Activated CD4-positive, alpha-beta T cell treated with anti-CD3 and anti-CD28 coated beads, Interleukin-2, amount 10 ng/mL, durations not matched to agents 7 days and 5 days (primary cell): ENCODE measurements around the gene TSPAN14. TPM values are rescaled to one million over a fixed set of nuclear protein-coding genes. Genes with fewer than 3 reads are reported as not detected.
"Not testable (repeated sequence)": the region's sequence is repeated elsewhere in the genome, so short reads cannot be mapped to it uniquely, and the experiment has no call there.

Experiments
- CTCF ChIA-PET: fragments of 350-600 bp; sonication (Branson Sonifier 250); formaldehyde crosslinking; loops from one replicate; lab custom pipeline; 2021; ENCODE audit warnings: antibody characterized with exemption; lab: Charles Lee
- POLR2A ChIA-PET: fragments of 350-600 bp; sonication (Branson Sonifier 250); formaldehyde crosslinking; loops from one replicate; lab custom pipeline; 2021; ENCODE audit warnings: antibody characterized with exemption; lab: Charles Lee
- DNase-seq: peaks from one replicate; pipeline ENCODE4 v3.0.0-alpha.2; 2020
- H3K27ac Mint-ChIP-seq: one replicate; pipeline ENCODE4 v1.8.0; 2021; ENCODE audit warnings: mild to moderate bottlenecking, moderate library complexity, mixed read lengths
- H3K27me3 Mint-ChIP-seq: one replicate; pipeline ENCODE4 v1.8.0; 2021; ENCODE audit warnings: mixed read lengths
- H3K36me3 Mint-ChIP-seq: one replicate; pipeline ENCODE4 v1.8.0; 2021; ENCODE audit warnings: low read depth, mixed read lengths
- H3K4me1 Mint-ChIP-seq: one replicate; pipeline ENCODE4 v1.8.0; 2021; ENCODE audit warnings: mixed read lengths
- H3K4me3 Mint-ChIP-seq: one replicate; pipeline ENCODE4 v1.8.0; 2021; ENCODE audit warnings: mild to moderate bottlenecking, moderate library complexity, mixed read lengths
- H3K9me3 Mint-ChIP-seq: one replicate; pipeline ENCODE4 v1.8.0; 2021; ENCODE audit warnings: mixed read lengths
- total RNA-seq, 2 experiments: library from RNA; stranded (reverse); gene quantifications; one replicate each; pipeline ENCODE4 v1.2.3, GENCODE V29; 2021

The TSPAN14 gene
- total RNA-seq, 2 experiments from 2014 or later = 127 to 143 TPM

GRCh38 chr10:80523773-80524172 is 69.7 kb downstream of the TSPAN14 start:
- DNase-seq = no peak
- Mint-ChIP-seq H3K4me3 (no peak overlapping the region), H3K27me3 (no peaks in the 10 kb centered on the region), H3K4me1 (peaks cover 73% of the 10 kb centered on the region), H3K27ac (peak overlapping the region; percentile 74), H3K36me3 (peaks cover 37% of the 10 kb centered on the region), H3K9me3 (no peaks in the 10 kb centered on the region)
- ChIA-PET CTCF (interaction anchor here (1.6 kb wide), 1 partner anchor 18 kb away, joined by 4 read pairs; no protein-coding TSS in a partner anchor), POLR2A (no interaction called here)

DNA sequence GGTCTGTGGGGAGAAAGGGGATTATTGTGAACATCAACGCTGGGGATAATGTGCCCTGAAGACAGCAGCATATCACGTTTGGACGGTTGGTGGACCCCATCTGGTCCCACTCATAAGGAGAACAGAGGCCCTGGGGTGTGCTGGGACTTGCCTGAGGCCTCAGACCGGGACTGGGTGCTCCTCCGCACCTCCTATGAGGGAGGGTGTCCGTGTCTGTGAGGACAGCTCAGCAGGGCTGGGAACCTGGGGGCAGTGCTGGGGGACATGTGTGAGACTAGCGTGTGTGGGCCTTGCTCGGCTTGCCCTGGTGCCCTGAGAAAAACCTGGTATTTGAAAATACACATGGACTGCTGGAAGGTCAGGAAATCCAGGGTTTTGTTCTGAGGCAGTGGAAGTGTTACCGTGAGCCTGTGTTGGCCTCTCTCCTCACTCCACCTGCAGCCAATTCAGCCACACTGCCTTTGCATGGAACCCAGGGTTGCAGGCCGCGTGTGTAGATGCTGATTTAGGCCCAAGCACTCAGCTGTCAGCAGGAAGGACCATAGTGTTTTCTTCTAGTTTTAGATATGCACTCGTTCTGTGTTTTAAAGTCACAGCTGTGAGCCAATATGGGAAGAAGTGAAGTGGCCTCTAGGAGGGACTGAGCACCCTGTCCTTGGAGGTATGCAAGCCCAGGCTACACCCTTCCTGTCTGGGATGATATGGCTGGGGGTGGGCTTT is 70.2 kb downstream of the TSPAN14 start:
- Mint-ChIP-seq H3K36me3 (peaks cover 35% of the 10 kb centered on the region), H3K27ac (peak overlapping the region; percentile 74), H3K27me3 (no peaks in the 10 kb centered on the region), H3K4me1 (peaks cover 74% of the 10 kb centered on the region), H3K4me3 (no peak overlapping the region), H3K9me3 (no peaks in the 10 kb centered on the region)
- CTCF ChIA-PET = interaction anchor here (1.1 to 1.6 kb wide), 3 partner anchors 13 to 138 kb away, joined by 4 to 5 read pairs (median 4); no protein-coding TSS in a partner anchor
- POLR2A ChIA-PET = no interaction called here
- no peak for DNase-seq

GRCh38 chr10:80526218-80526617 is 72.1 kb downstream of the TSPAN14 start:
- peaks cover 22% of the 10 kb centered on the region for H3K36me3 Mint-ChIP-seq
- no peak for DNase-seq
- ChIA-PET CTCF (interaction anchor here (1.4 kb wide), 1 partner anchor 21 kb away, joined by 7 read pairs; no protein-coding TSS in a partner anchor), POLR2A (no interaction called here)
- H3K4me3 Mint-ChIP-seq = peak overlapping the region; percentile 44
- H3K9me3 Mint-ChIP-seq = no peaks in the 10 kb centered on the region
- H3K27ac Mint-ChIP-seq = peak overlapping the region; percentile 83
- H3K4me1 Mint-ChIP-seq = peaks cover 81% of the 10 kb centered on the region
- no peaks in the 10 kb centered on the region for H3K27me3 Mint-ChIP-seq

DNA sequence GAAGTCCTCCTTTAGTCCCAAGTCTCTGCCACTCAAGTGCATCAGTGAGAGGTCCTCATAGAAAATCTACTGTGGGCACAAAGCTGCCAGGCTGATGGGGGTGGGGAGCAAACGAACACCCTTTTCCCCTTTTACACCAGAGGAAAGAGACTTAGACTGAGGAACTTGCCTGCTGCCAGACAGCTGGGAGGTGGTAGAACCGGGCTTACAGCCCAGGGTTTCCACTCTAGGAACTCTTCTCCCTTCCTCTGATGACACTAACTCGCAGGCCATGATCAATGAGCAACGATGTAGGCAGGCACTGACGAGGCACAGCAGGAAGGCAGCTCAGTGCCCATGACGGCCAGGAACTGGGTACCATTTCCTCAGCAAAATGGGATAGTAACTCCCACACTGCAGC is 72.6 kb downstream of the TSPAN14 start:
- H3K4me1 Mint-ChIP-seq = peaks cover 84% of the 10 kb centered on the region
- no peaks in the 10 kb centered on the region for H3K9me3 Mint-ChIP-seq
- H3K27me3 Mint-ChIP-seq = no peaks in the 10 kb centered on the region
- H3K27ac Mint-ChIP-seq = peak overlapping the region; percentile 83
- DNase-seq = no peak
- H3K36me3 Mint-ChIP-seq = peaks cover 20% of the 10 kb centered on the region
- ChIA-PET POLR2A (no interaction called here), CTCF (interaction anchor here (1.4 to 1.7 kb wide), 2 partner anchors 21 to 104 kb away, joined by 4 to 7 read pairs; no protein-coding TSS in a partner anchor)
- H3K4me3 Mint-ChIP-seq = peak overlapping the region; percentile 44

DNA sequence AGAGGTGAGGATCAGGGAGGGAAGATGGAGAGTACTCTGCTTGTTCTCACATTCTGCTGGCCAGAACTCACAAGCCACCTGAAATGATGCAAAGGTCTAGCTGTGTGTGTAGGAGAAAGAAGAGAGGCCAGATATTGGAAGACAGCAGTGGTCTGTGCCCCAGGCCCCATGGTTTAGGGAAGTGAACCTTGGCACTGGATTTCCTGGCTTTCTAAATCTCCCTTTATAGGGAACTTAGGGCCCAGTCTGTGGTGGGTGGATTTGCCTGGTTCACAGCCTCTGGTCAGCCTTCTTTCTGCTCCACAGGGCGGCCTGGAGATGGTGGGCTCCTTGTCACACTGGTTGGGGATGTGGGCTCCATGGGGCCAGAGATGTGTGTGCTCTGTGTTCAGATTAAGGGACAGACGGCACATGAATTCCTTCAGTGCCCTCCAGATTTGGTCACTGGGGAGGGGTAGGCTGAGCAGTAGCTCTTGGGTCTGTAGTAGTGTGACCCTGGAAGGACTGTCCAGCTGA is 74.1 kb downstream of the TSPAN14 start:
- CTCF ChIA-PET = interaction anchor here (0.9 to 1.7 kb wide), 2 partner anchors 105 to 117 kb away, joined by 3 to 4 read pairs; no protein-coding TSS in a partner anchor
- Mint-ChIP-seq H3K4me1 (peaks cover 88% of the 10 kb centered on the region), H3K36me3 (peaks cover 21% of the 10 kb centered on the region), H3K4me3 (no peak overlapping the region), H3K27ac (peak overlapping the region; percentile 92), H3K27me3 (no peaks in the 10 kb centered on the region), H3K9me3 (no peaks in the 10 kb centered on the region)
- DNase-seq = no peak
- POLR2A ChIA-PET = no interaction called here

GRCh38 chr10:80528901-80529300 is 74.8 kb downstream of the TSPAN14 start:
- no peak for DNase-seq
- ChIA-PET CTCF (interaction anchor here (0.6 kb wide), 1 partner anchor 149 kb away, joined by 3 read pairs; no protein-coding TSS in a partner anchor), POLR2A (no interaction called here)
- no peak overlapping the region for H3K4me3 Mint-ChIP-seq
- no peaks in the 10 kb centered on the region for H3K9me3 Mint-ChIP-seq
- peaks cover 18% of the 10 kb centered on the region for H3K36me3 Mint-ChIP-seq
- peak overlapping the region; percentile 92 for H3K27ac Mint-ChIP-seq
- H3K4me1 Mint-ChIP-seq = peaks cover 86% of the 10 kb centered on the region
- H3K27me3 Mint-ChIP-seq = no peaks in the 10 kb centered on the region

DNA sequence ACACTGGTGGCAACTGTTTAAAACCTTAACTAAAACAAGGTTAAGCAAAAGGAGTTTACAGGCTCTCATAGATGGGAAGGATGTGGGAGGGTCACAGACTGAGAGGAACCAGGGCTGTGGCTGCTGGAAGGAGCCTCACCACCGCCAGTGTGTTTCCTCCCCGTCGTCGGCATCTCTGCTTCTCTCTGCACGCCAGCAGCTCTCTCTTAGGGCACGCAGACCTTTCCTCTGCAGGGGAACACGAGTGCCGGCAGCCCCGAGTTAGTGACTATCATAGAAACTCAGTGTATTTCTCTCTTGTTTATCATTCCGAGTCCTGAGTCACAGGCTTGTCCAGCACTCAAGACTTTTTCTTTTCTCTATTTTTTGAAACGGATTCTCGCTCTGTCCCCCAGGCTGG is 75.5 kb downstream of the TSPAN14 start:
- peak; percentile 75 for DNase-seq
- H3K4me3 Mint-ChIP-seq = peak overlapping the region; percentile 63
- ChIA-PET POLR2A (no interaction called here), CTCF (interaction anchor here (1.6 kb wide), 1 partner anchor 85 kb away, joined by 5 read pairs; no protein-coding TSS in a partner anchor)
- H3K27me3 Mint-ChIP-seq = no peaks in the 10 kb centered on the region
- H3K9me3 Mint-ChIP-seq = no peaks in the 10 kb centered on the region
- peaks cover 18% of the 10 kb centered on the region for H3K36me3 Mint-ChIP-seq
- peak overlapping the region; percentile 92 for H3K27ac Mint-ChIP-seq
- peaks cover 79% of the 10 kb centered on the region for H3K4me1 Mint-ChIP-seq

DNA sequence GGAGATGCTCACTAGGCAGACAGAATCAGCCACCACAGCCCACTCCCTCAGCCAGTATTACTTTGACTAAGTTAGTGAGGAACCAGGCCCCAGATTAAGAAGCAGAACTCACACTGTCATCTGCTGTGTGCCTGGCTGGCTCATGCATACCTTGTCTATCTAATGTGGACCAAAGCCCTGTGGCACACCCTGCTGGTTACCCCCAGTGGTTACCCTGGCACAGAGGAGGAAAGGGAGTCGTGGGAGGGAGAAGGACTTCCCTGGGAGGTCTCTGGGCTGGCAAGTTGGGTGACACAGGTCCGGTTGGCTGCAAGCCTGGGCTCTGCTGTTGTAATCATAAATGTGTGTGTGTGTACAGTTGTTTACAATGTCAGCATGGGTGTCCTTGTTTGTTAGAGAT is 76.1 kb downstream of the TSPAN14 start:
- H3K36me3 Mint-ChIP-seq = peaks cover 18% of the 10 kb centered on the region
- H3K27me3 Mint-ChIP-seq = no peaks in the 10 kb centered on the region
- H3K27ac Mint-ChIP-seq = peak overlapping the region; percentile 92
- peak overlapping the region; percentile 63 for H3K4me3 Mint-ChIP-seq
- POLR2A ChIA-PET = no interaction called here
- peaks cover 73% of the 10 kb centered on the region for H3K4me1 Mint-ChIP-seq
- peak; percentile 60 for DNase-seq
- CTCF ChIA-PET = interaction anchor here (1.5 to 1.6 kb wide), 2 partner anchors 25 to 86 kb away, joined by 5 read pairs; no protein-coding TSS in a partner anchor
- no peaks in the 10 kb centered on the region for H3K9me3 Mint-ChIP-seq

GRCh38 chr10:80530816-80531215 is 76.7 kb downstream of the TSPAN14 start:
- DNase-seq = no peak
- peak overlapping the region; percentile 32 for H3K4me3 Mint-ChIP-seq
- POLR2A ChIA-PET = no interaction called here

DNA sequence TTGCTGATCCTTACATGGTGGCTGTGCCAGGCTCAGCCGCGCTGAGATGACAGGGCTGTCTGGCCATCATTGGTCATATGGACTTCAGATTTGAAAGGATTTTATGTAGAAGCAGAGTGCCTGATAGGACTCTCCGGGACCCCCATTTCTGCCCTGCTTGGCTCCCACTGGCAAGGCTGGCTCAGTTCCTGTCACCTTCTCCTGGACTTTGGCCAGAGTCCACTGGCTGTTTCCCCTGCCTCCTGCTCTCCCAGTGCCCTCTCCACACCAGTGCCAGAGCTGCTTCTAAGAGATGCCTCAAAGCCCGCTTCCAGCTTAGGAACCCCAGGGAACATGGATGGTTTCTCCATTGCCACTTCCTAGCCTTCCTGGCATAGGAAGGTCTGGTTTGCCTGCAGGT is 78.5 kb downstream of the TSPAN14 start:
- no peaks in the 10 kb centered on the region for H3K9me3 Mint-ChIP-seq
- H3K4me3 Mint-ChIP-seq = no peak overlapping the region
- CTCF ChIA-PET = no interaction called here
- POLR2A ChIA-PET = no interaction called here
- peak overlapping the region; percentile 66 for H3K27ac Mint-ChIP-seq
- H3K36me3 Mint-ChIP-seq = peaks cover 16% of the 10 kb centered on the region
- peaks cover 63% of the 10 kb centered on the region for H3K4me1 Mint-ChIP-seq
- no peaks in the 10 kb centered on the region for H3K27me3 Mint-ChIP-seq
- no peak for DNase-seq

More at GRCh38 chr10:80530816-80531215, 76.7 kb downstream of the TSPAN14 start:
- Mint-ChIP-seq H3K9me3 (no peaks in the 10 kb centered on the region), H3K27me3 (no peaks in the 10 kb centered on the region), H3K4me1 (peaks cover 71% of the 10 kb centered on the region), H3K36me3 (peaks cover 21% of the 10 kb centered on the region), H3K27ac (peak overlapping the region; percentile 92)
- CTCF ChIA-PET = interaction anchor here (1.5 to 1.6 kb wide), 2 partner anchors 26 to 86 kb away, joined by 5 read pairs; no protein-coding TSS in a partner anchor

- peaks cover 13% of the 10 kb centered on the region for H3K36me3 Mint-ChIP-seq
- POLR2A ChIA-PET, DNase-seq, H3K4me3 Mint-ChIP-seq, H3K27me3 Mint-ChIP-seq, H3K9me3 Mint-ChIP-seq, CTCF ChIA-PET, H3K27ac Mint-ChIP-seq: not testable (repeated sequence)
- H3K4me1 Mint-ChIP-seq = peaks cover 51% of the 10 kb centered on the region
Measured at GRCh38 chr10:80534059-80534458, 79.9 kb downstream of the TSPAN14 start.

GRCh38 chr10:80534646-80535045 is 80.5 kb downstream of the TSPAN14 start:
- DNase-seq, H3K27ac Mint-ChIP-seq, H3K36me3 Mint-ChIP-seq, H3K4me3 Mint-ChIP-seq, H3K9me3 Mint-ChIP-seq, CTCF ChIA-PET, H3K27me3 Mint-ChIP-seq, POLR2A ChIA-PET: not testable (repeated sequence)
- H3K4me1 Mint-ChIP-seq = peaks cover 45% of the 10 kb centered on the region
